Placental pericyte (primary cell): Measurements from ENCODE around the gene EDNRA. TPM values are rescaled to one million over a fixed set of nuclear protein-coding genes. Genes with fewer than 3 reads are reported as not detected.

Experiments used
- total RNA-seq: library from RNA; depleted of rRNA; stranded (reverse); fragments of >200 nt; gene quantifications from 2 replicates; pipeline ENCODE4 v1.2.3, GENCODE V29; 2012

Gene EDNRA
- 1.3 and 13.2 TPM in 2 replicates for total RNA-seq

DNA sequence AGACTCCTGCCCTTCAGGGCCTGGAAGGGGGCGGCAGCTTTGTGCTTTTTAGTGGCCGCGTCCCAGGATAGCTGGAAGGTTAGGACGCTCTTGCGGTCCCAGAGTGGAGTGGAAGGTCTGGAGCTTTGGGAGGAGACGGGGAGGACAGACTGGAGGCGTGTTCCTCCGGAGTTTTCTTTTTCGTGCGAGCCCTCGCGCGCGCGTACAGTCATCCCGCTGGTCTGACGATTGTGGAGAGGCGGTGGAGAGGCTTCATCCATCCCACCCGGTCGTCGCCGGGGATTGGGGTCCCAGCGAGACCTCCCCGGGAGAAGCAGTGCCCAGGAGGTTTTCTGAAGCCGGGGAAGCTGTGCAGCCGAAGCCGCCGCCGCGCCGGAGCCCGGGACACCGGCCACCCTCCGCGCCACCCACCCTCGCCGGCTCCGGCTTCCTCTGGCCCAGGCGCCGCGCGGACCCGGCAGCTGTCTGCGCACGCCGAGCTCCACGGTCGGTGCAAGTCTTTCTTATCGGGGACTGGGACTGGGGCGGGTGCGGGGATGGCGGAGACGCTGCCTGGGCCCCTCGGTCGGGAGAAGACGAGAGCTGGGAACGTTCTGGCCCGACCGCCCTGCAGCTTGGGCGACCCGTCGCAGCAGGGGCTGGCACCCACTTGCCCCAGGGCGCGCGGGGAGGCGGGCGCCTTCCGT, at the start of gene EDNRA:
TSS of gene EDNRA (plus strand) at position 207 of the 686 bp plus-strand sequence. CDS start 4,585 bp downstream, outside the sequence.

Other genes with a start within 250 kb of the EDNRA start
- 51.0 and 53.1 TPM in 2 replicates for gene TMEM184C, start 136.3 kb downstream of the EDNRA start, total RNA-seq
- gene PRMT9, start 203.1 kb downstream of the EDNRA start, total RNA-seq = 7.9 and 10.3 TPM in 2 replicates